WERI-Rb-1 (cell line): ENCODE results near the gene CARD14.
"Not testable (repeated sequence)": the region's sequence is repeated elsewhere in the genome, so short reads cannot be mapped to it uniquely, and the experiment has no call there.

ENCODE experiments used
- DNase-seq: peaks from one replicate; pipeline ENCODE4 v3.0.0-alpha.2; 2020
- H3K27ac ChIP-seq: fragments of 250-450 bp; sonication (Bioruptor Pico); 2 replicates; pipeline ENCODE4 v1.5.1; 2020; ENCODE audit warnings: mild to moderate bottlenecking, moderate library complexity
- H3K27me3 ChIP-seq: fragments of 250-450 bp; sonication (Bioruptor Pico); 2 replicates; pipeline ENCODE4 v1.5.1; 2021; ENCODE audit warnings: mild to moderate bottlenecking, low read depth, moderate library complexity; ENCODE audit not compliant: insufficient read depth, severe bottlenecking
- H3K36me3 ChIP-seq: fragments of 250-450 bp; sonication (Bioruptor Pico); 2 replicates; pipeline ENCODE4 v1.5.1; 2020; ENCODE audit warnings: mild to moderate bottlenecking, moderate library complexity
- H3K4me3 ChIP-seq: 2 replicates; pipeline ENCODE4 v1.5.1; 2011; ENCODE audit warnings: low read depth, mild to moderate bottlenecking, control low read depth, low read length
- H3K9me3 ChIP-seq: fragments of 250-450 bp; sonication (Bioruptor Pico); 2 replicates; pipeline ENCODE4 v1.5.1; 2021; ENCODE audit warnings: mild to moderate bottlenecking, moderate library complexity; ENCODE audit not compliant: severe bottlenecking
- CTCF ChIP-seq: IDR thresholded peaks from 2 replicates; pipeline ENCODE4 v1.5.1; 2011; ENCODE audit warnings: low read depth, mild to moderate bottlenecking, control low read depth, inconsistent platforms, low read length

Gene CARD14

GRCh38 chr17:80233202-80233601, 63.4 kb downstream of the CARD14 start:
- no peaks in the 10 kb centered on the region for H3K27me3 ChIP-seq
- H3K4me3 ChIP-seq = no peak overlapping the region
- no peak for TF ChIP-seq CTCF
- DNase-seq = no peak
- H3K36me3 ChIP-seq = peaks cover 23% of the 10 kb centered on the region
- peaks cover 19% of the 10 kb centered on the region for H3K9me3 ChIP-seq
- no peak overlapping the region for H3K27ac ChIP-seq

GRCh38 chr17:80236911-80237310, 67.1 kb downstream of the CARD14 start:
- TF ChIP-seq CTCF = no peak
- H3K36me3 ChIP-seq = peaks cover 34% of the 10 kb centered on the region
- DNase-seq = no peak
- H3K27me3 ChIP-seq = no peaks in the 10 kb centered on the region
- peaks cover 19% of the 10 kb centered on the region for H3K9me3 ChIP-seq
- H3K27ac ChIP-seq = no peak overlapping the region
- no peak overlapping the region for H3K4me3 ChIP-seq

GRCh38 chr17:80237386-80237785, 67.6 kb downstream of the CARD14 start:
- peaks cover 14% of the 10 kb centered on the region for H3K9me3 ChIP-seq
- TF ChIP-seq CTCF = no peak
- no peak overlapping the region for H3K27ac ChIP-seq
- no peak for DNase-seq
- H3K36me3 ChIP-seq = peaks cover 36% of the 10 kb centered on the region
- no peaks in the 10 kb centered on the region for H3K27me3 ChIP-seq
- no peak overlapping the region for H3K4me3 ChIP-seq

- TF ChIP-seq CTCF = no peak
- peaks cover 43% of the 10 kb centered on the region for H3K36me3 ChIP-seq
- no peak for DNase-seq
- no peaks in the 10 kb centered on the region for H3K9me3 ChIP-seq
- no peak overlapping the region for H3K4me3 ChIP-seq
- no peaks in the 10 kb centered on the region for H3K27me3 ChIP-seq
- no peak overlapping the region for H3K27ac ChIP-seq
These were observed 72.7 kb downstream of the CARD14 start for GRCh38 chr17:80242505-80242904.

GRCh38 chr17:80243526-80244433, 74.0 kb downstream of the CARD14 start:
- no peak for DNase-seq
- peaks cover 33% of the 10 kb centered on the region for H3K36me3 ChIP-seq
- H3K9me3 ChIP-seq = no peaks in the 10 kb centered on the region
- no peak for TF ChIP-seq CTCF
- no peak overlapping the region for H3K4me3 ChIP-seq
- no peaks in the 10 kb centered on the region for H3K27me3 ChIP-seq
- H3K27ac ChIP-seq = no peak overlapping the region

GRCh38 chr17:80244448-80244847, 74.6 kb downstream of the CARD14 start:
- not testable (repeated sequence) for H3K9me3 ChIP-seq, H3K4me3 ChIP-seq, H3K27me3 ChIP-seq, H3K27ac ChIP-seq, DNase-seq
- peaks cover 33% of the 10 kb centered on the region for H3K36me3 ChIP-seq
